Fibroblast of lung (primary cell): ENCODE results near the gene GEN1.

ENCODE experiments used
- CTCF ChIP-seq, 2 donors: IDR thresholded peaks in 1 of 2; conservative IDR thresholded peaks in 1 of 2; 1 replicate in 1 of 2; 2 replicates in 1 of 2; pipeline ENCODE4 v1.5.1; 2011 to 2012; ENCODE audit warnings: low read length in 2 of 2, control low read depth in 1 of 2, inconsistent platforms in 1 of 2, low read depth in 1 of 2, mild to moderate bottlenecking in 1 of 2
- EZH2 ChIP-seq: IDR thresholded peaks from 2 replicates; pipeline ENCODE4 v1.5.1; 2012; ENCODE audit warnings: low read length, control low read depth, mild to moderate bottlenecking; ENCODE audit errors: missing control alignments

- TF ChIP-seq CTCF (conservative IDR thresholded peaks at IDR 0.05 in 1 of 2, IDR thresholded peaks at IDR 0.05 in 1 of 2; ENCODE audit: low read depth in 1 of 2, low read length in 2 of 2) (no peak), EZH2 (no peak)
Observed at GRCh38 chr2:17799301-17800120, 45.6 kb downstream of the GEN1 start.
